SU-DHL-6 (cell line): ENCODE data around the gene FAM210A.

Source experiments
- H2AFZ ChIP-seq: fragments of 200-600 bp; sonication (generic); 2 replicates; pipeline ENCODE4 v1.6.1; 2014; ENCODE audit warnings: low read depth, mild to moderate bottlenecking, moderate library complexity, mixed read lengths, antibody characterized with exemption, low read length; ENCODE audit not compliant: severe bottlenecking
- H3F3A ChIP-seq: fragments of 200-600 bp; shearing (Covaris generic); 2 replicates; pipeline ENCODE4 v1.6.0; 2016; ENCODE audit warnings: antibody characterized with exemption, mild to moderate bottlenecking; ENCODE audit not compliant: insufficient read depth
- H3K27ac ChIP-seq: fragments of 200-600 bp; sonication (generic); 2 replicates; pipeline ENCODE4 v1.5.1; 2016; ENCODE audit warnings: low read depth, mild to moderate bottlenecking, low read length, moderate library complexity, mixed read lengths
- H3K27me3 ChIP-seq: fragments of 200-600 bp; sonication (generic), shearing (Covaris generic); 2 replicates; pipeline ENCODE4 v1.6.0; 2014; ENCODE audit warnings: mild to moderate bottlenecking, low read length
- H3K36me3 ChIP-seq: fragments of 200-600 bp; sonication (generic); 2 replicates; pipeline ENCODE4 v1.6.1; 2014; ENCODE audit warnings: mild to moderate bottlenecking, low read length, mixed read lengths
- H3K4me2 ChIP-seq: fragments of 300-600, 200-600 bp; shearing (Covaris generic), sonication (generic); 2 replicates; pipeline ENCODE4 v1.6.0; 2014; ENCODE audit warnings: low read length, low read depth, mild to moderate bottlenecking; ENCODE audit not compliant: poor library complexity, severe bottlenecking
- H3K4me3 ChIP-seq: fragments of 200-600 bp; sonication (generic); 2 replicates; pipeline ENCODE4 v1.5.1; 2014; ENCODE audit warnings: antibody characterized with exemption, low read length, mild to moderate bottlenecking, mixed read lengths; ENCODE audit not compliant: insufficient read depth, poor library complexity, severe bottlenecking
- H3K79me2 ChIP-seq: fragments of 200-600 bp; sonication (generic); 2 replicates; pipeline ENCODE4 v1.6.1; 2014; ENCODE audit warnings: mild to moderate bottlenecking, low read length, moderate library complexity; ENCODE audit not compliant: insufficient read depth
- H3K9ac ChIP-seq: fragments of 200-600 bp; sonication (generic); 2 replicates; pipeline ENCODE4 v1.7.0; 2014; ENCODE audit warnings: mild to moderate bottlenecking, low read length
- H3K9me2 ChIP-seq: fragments of 200-600 bp; sonication (generic); replicated peaks from 2 replicates; pipeline ENCODE4 v1.6.1; 2014; ENCODE audit warnings: low read length; ENCODE audit not compliant: insufficient read depth
- H3K9me3 ChIP-seq: fragments of 200-600 bp; sonication (generic); 2 replicates; pipeline ENCODE4 v1.6.1; 2014; ENCODE audit warnings: low read length, mixed read lengths; ENCODE audit not compliant: insufficient read depth
- H4K20me1 ChIP-seq: fragments of 200-600 bp; sonication (generic); 2 replicates; pipeline ENCODE4 v1.6.1; 2014; ENCODE audit warnings: low read depth, mild to moderate bottlenecking, antibody characterized with exemption, low read length, moderate library complexity, mixed read lengths
- EZH2phosphoT487 ChIP-seq: fragments of 200-600 bp; sonication (generic), shearing (Covaris generic); conservative IDR thresholded peaks from 2 replicates; pipeline ENCODE4 v1.6.1; 2018; ENCODE audit warnings: mild to moderate bottlenecking, antibody characterized with exemption, low read length, moderate library complexity, mixed read lengths
- TF ChIP-seq, protein P1 (sequence below): fragments of 200-600 bp; sonication (generic); IDR thresholded peaks from one replicate; pipeline ENCODE4 v1.5.1; 2017; ENCODE audit warnings: antibody characterized with exemption, mild to moderate bottlenecking, low read length, moderate library complexity; ENCODE audit not compliant: insufficient read depth, poor library complexity, severe bottlenecking

FAM210A gene

DNA sequence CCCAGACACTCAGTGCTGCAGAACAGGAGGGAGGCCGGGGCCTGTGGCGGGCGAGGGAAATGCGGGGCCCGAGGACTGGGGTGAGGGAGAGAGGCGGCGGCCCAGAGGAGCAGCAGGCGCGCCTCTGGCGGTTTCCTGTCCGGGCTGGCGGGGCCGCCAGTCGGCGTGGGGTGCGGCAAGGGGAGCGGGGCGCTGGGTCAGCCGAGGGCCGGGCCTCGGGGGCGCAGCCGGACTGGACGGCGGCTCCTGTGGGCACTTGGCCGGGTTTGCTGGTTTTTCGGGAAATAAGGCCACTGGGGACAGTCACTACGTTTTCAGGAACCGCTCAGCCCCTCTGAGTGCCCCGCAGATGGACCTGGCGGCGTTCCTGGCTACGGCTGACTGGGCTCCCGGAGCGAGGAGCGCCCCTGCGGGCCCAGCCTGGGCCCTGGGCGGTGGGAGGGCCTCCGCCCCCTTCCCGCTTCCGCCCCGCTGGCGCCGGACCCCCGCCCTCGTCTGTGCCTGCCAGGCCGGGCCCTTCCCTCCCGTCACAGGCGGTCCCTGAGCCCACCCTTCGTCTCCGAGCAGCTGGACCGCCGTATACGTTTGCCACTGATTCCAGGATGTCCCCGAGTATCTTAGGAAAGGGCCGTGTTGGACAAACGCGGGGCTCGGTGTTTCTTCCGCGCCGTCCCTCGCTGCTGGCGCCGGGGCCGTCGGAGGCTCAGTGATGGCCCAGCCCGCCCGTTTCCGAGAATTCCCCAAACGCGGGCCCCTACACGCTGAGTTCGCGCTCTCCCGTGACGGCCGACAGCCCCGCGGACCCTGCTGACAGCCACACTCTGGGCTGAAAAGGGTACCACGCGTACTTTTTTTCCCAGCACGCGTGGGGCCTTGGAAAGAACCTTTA, 84.6 kb downstream of the FAM210A start:
- no peaks in the 10 kb centered on the region for H3K79me2 ChIP-seq
- no peak overlapping the region for H3K9ac ChIP-seq
- no peaks in the 10 kb centered on the region for H3K9me3 ChIP-seq
- TF ChIP-seq, protein P1, sequence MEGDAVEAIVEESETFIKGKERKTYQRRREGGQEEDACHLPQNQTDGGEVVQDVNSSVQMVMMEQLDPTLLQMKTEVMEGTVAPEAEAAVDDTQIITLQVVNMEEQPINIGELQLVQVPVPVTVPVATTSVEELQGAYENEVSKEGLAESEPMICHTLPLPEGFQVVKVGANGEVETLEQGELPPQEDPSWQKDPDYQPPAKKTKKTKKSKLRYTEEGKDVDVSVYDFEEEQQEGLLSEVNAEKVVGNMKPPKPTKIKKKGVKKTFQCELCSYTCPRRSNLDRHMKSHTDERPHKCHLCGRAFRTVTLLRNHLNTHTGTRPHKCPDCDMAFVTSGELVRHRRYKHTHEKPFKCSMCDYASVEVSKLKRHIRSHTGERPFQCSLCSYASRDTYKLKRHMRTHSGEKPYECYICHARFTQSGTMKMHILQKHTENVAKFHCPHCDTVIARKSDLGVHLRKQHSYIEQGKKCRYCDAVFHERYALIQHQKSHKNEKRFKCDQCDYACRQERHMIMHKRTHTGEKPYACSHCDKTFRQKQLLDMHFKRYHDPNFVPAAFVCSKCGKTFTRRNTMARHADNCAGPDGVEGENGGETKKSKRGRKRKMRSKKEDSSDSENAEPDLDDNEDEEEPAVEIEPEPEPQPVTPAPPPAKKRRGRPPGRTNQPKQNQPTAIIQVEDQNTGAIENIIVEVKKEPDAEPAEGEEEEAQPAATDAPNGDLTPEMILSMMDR, result no peak
- no peak for TF ChIP-seq EZH2phosphoT487
- no peak overlapping the region for H3K4me2 ChIP-seq
- H3K9me2 ChIP-seq, result no peaks in the 10 kb centered on the region
- H3K36me3 ChIP-seq, result no peaks in the 10 kb centered on the region
- no peaks in the 10 kb centered on the region for H4K20me1 ChIP-seq
- no peaks in the 10 kb centered on the region for H3K27me3 ChIP-seq
- H3K27ac ChIP-seq, result no peak overlapping the region
- no peaks in the 10 kb centered on the region for H3F3A ChIP-seq
- H3K4me3 ChIP-seq, result no peak overlapping the region
- no peak overlapping the region for H2AFZ ChIP-seq

DNA sequence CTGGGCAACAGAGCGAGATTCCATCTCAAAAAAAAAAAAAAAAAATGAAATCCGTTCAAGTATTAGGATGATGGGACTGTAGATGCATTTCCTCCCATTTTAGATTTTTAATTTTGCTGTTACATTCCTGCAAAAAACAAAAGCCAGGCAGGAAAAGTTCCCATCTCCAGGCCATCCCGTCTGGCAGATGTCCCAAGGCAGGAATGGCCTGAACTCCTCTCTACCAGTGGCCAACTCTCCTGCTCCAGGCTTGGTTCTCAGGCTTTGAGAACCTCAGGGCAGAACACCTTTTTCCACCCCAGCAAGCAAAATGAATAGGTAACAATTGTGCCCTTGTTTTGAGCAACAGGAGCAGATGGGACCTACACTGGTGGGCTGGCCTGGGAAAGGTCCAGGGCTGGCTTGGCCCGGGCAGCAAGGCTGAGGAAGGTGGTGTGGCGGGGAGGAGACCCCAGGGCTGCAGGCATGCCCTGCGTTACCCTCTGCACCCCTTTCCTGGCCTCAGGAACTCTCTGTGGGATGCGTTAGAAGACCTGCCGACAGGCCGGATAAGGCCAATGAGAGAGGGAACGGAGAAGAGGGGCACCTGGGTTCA, 86.0 kb downstream of the FAM210A start:
- Histone ChIP-seq H3F3A (no peaks in the 10 kb centered on the region), H3K4me2 (no peak overlapping the region), H3K36me3 (no peaks in the 10 kb centered on the region), H3K27ac (no peak overlapping the region), H4K20me1 (no peaks in the 10 kb centered on the region), H2AFZ (no peak overlapping the region), H3K27me3 (no peaks in the 10 kb centered on the region), H3K9ac (no peak overlapping the region), H3K9me2 (no peaks in the 10 kb centered on the region), H3K9me3 (no peaks in the 10 kb centered on the region), H3K4me3 (no peak overlapping the region), H3K79me2 (no peaks in the 10 kb centered on the region)
- TF ChIP-seq, protein P1, result no peak
- TF ChIP-seq EZH2phosphoT487, result no peak

DNA sequence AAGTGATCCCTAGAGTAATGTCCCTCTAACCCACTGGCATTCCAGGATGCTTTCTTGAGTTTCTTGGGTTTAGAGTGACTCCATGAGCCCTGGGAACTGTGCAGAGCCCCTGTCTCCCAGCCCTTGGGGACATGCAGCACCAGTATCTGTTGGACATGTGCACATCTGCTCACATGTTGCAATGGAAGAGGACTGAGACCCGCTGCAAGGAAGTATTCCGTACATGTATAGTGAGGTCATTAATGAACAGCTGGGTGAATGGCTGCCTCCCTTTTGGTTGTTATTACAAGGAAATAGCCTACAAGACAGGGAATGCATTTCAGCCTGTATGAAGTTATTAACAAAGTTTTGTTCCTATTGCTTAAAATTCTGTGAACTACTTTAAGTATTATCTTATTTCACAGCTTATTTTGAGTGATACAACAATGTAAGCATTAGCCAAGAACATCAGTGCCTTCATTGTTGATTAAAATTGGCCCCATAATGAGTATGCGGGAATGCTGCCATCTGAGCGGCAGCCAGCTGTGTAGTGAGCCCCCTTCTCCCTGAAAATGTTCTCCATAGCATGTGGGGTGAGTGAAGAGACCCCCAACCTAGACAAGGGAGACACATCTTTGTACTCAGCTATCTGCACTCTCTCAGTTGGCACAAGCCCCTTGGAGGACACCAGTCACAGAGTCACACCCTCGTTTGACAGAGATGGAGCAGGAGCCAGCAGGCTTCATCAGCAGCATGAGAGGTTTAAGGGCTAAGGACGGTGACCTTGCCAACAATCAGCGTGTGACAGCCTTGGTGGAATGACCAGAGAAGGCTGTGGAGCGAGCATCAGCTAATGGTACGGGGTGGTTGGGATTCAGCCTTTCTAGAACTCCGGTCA, 87.4 kb downstream of the FAM210A start:
- TF ChIP-seq, protein P1, result no peak
- no peak for TF ChIP-seq EZH2phosphoT487
- Histone ChIP-seq H3K9me2 (no peaks in the 10 kb centered on the region), H3K27ac (no peak overlapping the region), H3K9me3 (no peaks in the 10 kb centered on the region), H3K4me3 (no peak overlapping the region), H3K4me2 (no peak overlapping the region), H3K9ac (no peak overlapping the region), H2AFZ (no peak overlapping the region), H3K36me3 (no peaks in the 10 kb centered on the region), H4K20me1 (no peaks in the 10 kb centered on the region), H3F3A (no peaks in the 10 kb centered on the region), H3K79me2 (no peaks in the 10 kb centered on the region), H3K27me3 (no peaks in the 10 kb centered on the region)
